GM19025 (cell line): Measurements from ENCODE around the gene NECAB3.
"Not testable (repeated sequence)": the region's sequence is repeated elsewhere in the genome, so short reads cannot be mapped to it uniquely, and the experiment has no call there.

Experiments used
- ATAC-seq: cut with Tn5 transposase; IDR thresholded peaks from one replicate; pipeline ENCODE4 v1.9.1; 2021; ENCODE audit warnings: mild to moderate bottlenecking, low read depth, moderate library complexity; ENCODE audit not compliant: unreplicated experiment

The NECAB3 gene

GRCh38 chr20:33653218-33653899, 20.9 kb downstream of the NECAB3 start:
- ATAC-seq: no peak

DNA sequence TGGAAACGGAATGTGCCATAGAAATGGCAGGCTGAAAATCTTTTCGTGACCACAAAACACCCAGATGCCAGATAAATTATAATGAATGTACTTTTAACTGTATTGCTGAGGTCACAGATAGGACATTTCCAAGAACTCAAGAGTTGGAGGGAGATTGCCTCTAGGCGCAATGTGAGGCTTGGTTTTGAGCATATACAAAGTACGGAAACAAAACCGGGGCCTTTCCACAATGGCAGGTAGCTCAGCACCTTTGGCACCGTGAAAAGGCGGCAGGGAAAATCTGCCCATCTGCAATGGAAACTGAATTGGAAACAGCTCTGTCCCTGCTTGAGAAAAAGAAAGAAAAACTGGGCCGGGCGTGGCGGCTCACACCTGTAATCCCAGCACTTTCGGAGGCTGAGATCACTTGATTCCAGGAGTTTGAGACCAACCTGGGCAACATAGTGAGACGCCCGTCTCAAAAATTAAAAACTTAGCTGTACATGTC, 22.6 kb downstream of the NECAB3 start:
- ATAC-seq: no peak

DNA sequence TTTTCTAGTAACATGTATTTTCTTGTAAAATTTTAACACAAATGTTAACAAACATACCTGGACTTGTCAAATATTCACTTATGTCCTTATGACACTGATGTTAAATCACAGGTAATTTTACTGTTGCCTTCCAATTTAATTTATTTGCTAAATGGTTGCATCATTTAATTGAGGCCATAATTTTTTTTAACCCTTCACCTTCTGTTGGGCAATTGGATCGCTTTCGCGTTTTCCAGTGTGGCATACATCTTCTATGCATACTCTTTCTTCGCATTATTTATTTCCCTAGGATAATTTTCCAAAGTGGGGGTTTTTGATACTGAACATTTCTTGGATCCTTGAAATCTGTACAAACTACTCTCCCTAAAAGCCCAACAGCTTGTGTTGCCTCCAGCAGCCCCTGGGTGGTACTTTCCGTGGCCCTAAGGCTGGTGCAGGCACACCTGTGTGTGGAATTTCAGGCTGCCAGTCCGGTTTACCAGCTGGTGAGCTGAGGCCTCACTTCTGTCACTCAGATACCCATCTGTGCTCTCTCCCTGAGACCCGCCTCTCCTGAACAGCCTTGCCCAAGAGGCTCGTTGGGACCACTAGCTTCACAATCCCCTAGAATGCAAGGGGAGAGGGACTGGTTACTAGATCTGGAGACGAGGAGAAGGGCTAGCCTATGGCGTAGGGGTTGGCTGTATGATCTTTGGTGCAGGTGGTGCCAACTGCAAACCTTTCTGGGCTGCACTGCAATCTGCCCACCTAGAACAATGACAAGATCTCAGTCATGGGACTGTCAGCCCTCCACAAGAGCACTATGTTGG, 23.3 kb downstream of the NECAB3 start:
- no peak for ATAC-seq

GRCh38 chr20:33650111-33650752, 24.0 kb downstream of the NECAB3 start:
- no peak for ATAC-seq

DNA sequence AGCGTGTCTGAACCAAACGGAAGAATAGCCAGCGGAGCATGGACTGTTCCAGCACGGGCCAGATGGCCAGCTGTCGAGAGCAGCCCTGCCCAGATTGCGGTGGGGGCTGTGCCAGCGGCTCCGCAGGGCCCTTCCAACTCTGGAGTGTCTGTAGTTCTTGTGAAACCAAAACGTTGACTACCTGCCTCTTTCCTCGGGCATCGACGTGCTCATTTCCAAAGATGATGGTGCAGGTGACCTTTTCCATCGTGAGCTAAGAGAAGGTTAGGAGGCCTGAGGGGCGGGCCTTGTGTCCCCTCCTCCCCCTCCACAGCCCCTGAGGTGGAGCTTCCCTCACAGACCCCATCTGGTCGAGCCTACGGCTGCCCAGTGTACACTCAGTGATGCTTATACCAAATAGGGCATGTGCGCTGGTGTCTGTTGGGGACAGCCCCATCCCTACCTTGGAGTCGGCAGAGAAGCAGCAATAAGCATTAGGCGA, 25.0 kb downstream of the NECAB3 start:
- no peak for ATAC-seq

DNA sequence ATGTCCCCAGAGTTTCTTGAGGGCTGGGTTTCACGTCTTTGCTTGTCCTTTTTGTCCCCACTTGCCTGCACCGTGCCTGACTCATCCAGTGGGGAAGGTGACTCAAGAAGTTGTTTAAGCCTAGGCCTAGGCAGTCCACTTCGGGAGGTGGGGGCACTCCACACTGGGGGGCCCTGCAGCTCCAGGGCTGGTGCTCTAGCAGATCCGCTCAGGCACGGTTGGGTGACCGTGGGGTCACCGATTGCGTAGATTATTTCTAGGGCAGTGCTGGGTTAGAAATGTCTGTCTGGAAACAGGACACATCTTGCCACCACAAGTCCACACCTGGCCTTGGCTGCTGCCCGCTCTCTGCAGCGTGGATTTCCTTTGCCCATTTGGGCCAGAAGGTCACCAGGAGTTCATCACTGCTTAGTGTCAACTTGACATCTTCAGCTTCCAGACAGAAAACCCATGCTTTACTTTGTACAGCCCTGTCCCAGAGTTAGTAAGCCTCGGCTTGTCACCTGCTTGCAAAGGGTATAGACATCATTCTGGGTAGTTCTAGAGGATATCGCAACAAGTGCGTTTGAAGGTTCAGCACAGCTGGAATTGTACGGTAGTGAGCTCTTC, 25.7 kb downstream of the NECAB3 start:
- ATAC-seq: no peak

GRCh38 chr20:33647603-33648395, 26.4 kb downstream of the NECAB3 start:
- ATAC-seq: peak; percentile 66

DNA sequence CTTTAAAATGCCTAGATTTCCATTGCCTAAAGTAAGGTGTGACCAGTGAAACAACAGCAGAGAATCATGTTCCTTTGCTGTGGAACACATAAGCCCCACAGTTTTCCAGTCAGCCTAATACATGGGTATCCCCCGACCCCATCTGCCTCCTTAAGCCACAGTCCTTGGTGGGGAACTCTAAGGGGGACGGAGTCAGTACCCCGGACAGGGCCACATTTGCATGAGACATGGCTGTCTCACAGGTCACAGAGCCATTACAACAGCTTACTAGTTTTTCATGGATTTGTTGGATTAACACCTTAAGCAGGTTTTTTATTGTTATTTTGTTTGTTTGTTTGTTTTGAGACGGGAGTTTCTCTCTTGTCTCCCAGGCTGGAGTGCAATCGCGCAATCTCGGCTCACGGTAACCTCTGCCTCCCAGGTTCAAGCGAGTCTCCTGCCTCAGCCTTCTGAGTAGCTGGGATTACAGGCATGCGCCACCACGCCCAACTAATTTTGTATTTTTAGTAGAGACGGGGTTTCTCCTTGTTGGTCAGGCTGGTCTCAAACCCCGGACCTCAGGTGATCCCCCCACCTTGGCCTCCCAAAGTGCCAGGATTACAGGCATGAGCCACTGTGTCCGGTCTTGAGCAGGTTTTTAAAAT, 27.1 kb downstream of the NECAB3 start:
- not testable (repeated sequence) for ATAC-seq

DNA sequence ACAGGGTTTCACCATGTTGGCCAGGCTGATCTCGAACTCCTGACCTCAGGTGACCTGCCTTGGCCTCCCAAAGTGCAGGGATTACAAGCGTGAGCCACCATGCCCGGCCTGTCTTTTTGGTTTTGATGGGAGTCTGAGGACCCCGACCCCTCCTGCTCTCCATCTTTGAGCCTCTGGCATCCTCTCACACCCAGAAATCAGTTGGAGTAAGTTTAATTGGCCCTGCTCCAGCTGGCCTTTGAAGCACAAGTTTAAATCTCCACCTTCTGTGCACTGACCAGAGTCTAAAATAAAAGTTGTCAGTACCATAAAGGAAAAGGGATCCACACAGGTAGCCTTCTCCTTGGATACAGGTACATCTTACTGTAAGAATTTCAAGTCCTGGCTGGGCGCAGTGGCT, 28.0 kb downstream of the NECAB3 start:
- no peak for ATAC-seq

GRCh38 chr20:33645396-33645795, 28.8 kb downstream of the NECAB3 start:
- no peak for ATAC-seq

- ATAC-seq: no peak
Observed at GRCh38 chr20:33645072-33645358, 29.2 kb downstream of the NECAB3 start.

- ATAC-seq: no peak
Observed at GRCh38 chr20:33644313-33645071, 29.7 kb downstream of the NECAB3 start.

- no peak for ATAC-seq
Observed at GRCh38 chr20:33640287-33640686, 33.9 kb downstream of the NECAB3 start.

- no peak for ATAC-seq
Observed at GRCh38 chr20:33636776-33637175, 37.5 kb downstream of the NECAB3 start.

DNA sequence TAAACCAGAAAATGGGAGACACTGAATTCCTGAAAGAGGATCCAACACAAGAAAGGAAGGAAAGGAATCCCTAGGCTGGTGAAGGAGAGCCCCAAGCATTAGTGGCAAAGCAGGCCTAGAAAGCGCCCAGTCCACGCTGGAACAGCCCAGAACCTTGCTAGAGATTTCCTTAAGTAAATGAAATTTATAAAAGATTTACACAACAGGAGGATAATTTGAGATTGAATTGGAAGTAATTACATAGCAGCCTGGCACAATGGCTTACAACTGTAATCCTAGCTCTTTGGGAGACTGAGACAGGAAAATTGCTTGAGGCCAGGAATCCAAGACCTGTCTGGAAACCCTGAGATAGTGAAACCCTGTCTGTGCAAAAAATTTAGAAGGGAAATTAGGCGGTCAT, 38.9 kb downstream of the NECAB3 start:
- ATAC-seq: no peak

GRCh38 chr20:33631910-33632309, 42.3 kb downstream of the NECAB3 start:
- not testable (repeated sequence) for ATAC-seq

DNA sequence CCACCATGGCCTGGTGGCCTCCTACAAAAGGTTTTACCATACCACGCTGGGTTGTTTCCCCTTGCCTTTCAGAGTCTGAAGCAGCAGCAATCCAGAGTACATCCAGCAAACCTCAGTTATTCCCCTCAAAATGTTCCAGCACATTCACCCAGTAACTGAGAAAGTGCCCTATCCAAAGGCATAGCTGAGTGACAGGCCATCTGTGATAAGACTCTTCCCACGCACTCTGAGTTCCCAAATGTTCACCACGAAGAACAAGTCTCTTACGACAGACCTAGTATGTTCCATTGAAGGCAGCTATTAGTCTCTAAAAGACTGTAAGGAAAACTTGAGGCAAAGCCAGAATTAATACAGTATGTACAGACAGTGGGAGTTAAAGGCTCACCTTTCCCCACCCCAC, 43.7 kb downstream of the NECAB3 start:
- ATAC-seq: no peak

- ATAC-seq: no peak
Observed at GRCh38 chr20:33629979-33630378, 44.2 kb downstream of the NECAB3 start.

DNA sequence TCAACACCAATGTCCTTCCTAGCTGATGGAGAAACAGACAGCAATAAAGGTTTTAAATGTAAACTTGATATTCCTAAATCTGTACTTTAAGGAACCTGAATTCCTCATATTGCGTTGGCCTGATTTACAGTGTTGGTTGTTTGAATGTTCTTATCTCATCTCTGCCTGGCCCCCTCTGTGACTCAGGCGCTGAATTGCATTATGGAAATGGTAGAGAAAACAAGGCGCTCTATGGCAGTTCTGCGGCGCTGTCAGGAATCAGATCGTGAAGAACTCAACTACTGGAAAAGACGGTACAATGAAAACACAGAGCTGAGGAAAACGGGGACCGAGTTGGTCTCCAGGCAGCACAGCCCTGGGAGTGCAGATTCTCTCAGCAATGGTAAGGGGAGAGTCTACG, 44.7 kb downstream of the NECAB3 start:
- ATAC-seq: no peak
